CD4-positive, alpha-beta T cell treated with Interleukin-17A for 1 hour (primary cell): ENCODE measurements around the gene RET.

Experiments
- DNase-seq: peaks from one replicate; pipeline ENCODE4 v3.0.0-alpha.2; 2020

The RET gene

GRCh38 chr10:43111101-43111500 lies 34.2 kb downstream of the RET start:
- no peak for DNase-seq

- DNase-seq, result no peak
These were observed 35.2 kb downstream of the RET start for GRCh38 chr10:43111921-43112607.

GRCh38 chr10:43112608-43112961 lies 35.7 kb downstream of the RET start:
- DNase-seq, result no peak

- no peak for DNase-seq
These were observed 36.6 kb downstream of the RET start for GRCh38 chr10:43113201-43114087.

GRCh38 chr10:43114088-43114742 lies 37.3 kb downstream of the RET start:
- no peak for DNase-seq

GRCh38 chr10:43114743-43115611 lies 38.1 kb downstream of the RET start:
- no peak for DNase-seq

DNA sequence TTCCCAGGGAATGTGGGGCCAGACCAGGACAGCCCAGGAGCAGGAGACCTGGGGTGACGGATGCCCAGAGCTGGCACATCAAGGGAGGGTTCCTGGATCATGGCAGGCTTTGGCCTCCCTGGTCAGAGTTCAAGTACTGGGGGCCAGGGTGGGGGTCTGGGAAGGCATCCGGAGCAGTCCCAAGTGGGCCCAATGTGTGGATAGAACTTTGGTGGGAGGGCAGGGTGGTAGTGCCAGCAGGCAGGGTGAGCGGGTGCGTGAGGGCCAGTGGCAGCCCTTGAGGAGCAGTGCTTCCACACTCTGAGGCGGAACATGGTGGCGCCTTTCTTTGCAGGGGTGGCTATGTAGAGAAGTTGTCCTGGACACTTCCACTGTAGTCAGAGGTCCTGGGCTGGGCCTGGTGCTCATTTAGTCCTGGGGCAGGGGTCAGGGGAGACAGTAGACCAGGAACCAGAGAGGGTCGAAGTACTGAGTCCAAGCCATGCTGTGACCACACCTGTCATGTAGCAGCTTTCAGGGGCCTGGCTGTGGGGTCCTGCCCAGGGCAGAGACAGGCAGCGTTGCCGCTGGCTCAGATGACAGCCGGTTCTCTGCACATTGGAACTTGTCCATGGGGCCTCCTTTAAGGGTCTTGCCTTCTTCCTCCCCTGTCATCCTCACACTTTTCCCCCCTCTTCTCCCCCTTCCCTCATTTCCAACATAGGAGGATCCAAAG lies 39.2 kb downstream of the RET start:
- DNase-seq, result no peak

DNA sequence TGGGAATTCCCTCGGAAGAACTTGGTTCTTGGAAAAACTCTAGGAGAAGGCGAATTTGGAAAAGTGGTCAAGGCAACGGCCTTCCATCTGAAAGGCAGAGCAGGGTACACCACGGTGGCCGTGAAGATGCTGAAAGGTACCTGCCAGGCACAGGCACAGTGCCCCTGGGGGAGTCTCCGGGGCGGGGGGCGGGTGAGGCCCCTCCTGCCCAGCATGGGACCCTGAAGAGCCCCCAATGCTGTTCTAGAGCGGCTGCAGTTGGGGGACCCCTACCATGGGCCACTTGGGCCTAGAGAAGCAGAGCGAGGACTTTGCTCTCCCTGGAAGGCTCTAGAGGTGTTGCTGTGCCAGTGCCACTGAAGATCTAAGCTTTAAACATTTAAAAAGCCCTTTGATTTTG lies 39.7 kb downstream of the RET start:
- DNase-seq, result no peak

DNA sequence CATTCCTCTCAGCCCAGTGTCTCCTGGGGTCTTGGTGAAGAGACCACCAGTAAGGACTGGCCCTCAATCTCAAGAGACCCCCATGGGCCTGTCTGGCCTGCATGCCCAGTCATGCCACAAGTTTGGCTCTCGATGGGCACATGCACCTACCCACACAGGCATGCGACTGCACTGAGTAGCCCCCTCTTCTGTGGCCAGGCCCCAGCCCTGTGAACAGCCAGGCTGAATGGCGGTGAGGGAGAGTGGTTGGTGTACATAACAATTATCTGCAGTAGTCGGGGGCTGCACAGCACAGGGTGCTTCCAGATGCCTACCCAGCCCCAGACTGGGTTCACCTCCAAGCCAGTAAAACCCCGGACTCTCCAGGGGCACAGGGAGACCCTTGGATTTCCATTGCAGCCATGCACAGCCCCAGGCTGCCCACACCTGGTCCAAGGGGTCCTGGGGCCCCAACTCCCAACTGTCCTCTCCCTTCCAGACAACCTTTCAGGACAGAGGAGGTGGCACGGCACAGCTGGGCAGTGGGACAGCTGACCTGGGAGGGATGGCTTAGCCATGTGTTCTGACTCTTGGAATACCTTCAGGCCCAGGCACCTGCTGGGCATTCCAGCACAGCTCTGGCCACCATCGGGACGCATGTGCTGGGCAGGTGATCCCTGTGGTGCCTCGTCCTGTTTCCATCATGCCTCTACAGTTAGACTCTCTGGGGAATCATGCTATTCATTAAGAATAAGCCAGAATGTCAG lies 40.3 kb downstream of the RET start:
- no peak for DNase-seq

- DNase-seq, result no peak
These were observed 41.1 kb downstream of the RET start for GRCh38 chr10:43117777-43118583.

- no peak for DNase-seq
These were observed 42.0 kb downstream of the RET start for GRCh38 chr10:43118631-43119415.

DNA sequence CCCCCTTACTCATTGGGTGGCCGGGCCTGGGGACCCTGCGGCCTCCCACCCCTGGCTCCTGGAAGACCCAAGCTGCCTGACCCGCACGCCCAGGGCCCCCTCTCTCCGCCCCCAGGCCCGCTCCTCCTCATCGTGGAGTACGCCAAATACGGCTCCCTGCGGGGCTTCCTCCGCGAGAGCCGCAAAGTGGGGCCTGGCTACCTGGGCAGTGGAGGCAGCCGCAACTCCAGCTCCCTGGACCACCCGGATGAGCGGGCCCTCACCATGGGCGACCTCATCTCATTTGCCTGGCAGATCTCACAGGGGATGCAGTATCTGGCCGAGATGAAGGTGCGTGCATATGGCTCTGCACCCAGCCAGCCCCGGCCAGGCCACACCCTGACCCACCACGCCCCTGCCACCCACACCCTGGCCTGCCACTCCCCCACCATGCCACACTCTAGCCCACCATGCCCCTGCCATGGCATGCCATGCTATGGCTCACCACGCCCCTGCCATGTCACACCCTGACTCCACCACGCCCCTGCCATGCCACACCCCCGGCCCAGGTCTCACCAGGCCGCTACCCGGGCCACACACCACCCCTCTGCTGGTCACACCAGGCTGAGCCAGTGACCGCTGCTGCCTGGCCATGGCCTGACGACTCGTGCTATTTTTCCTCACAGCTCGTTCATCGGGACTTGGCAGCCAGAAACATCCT lies 42.7 kb downstream of the RET start:
- no peak for DNase-seq

- no peak for DNase-seq
These were observed 43.5 kb downstream of the RET start for GRCh38 chr10:43120116-43120928.

DNA sequence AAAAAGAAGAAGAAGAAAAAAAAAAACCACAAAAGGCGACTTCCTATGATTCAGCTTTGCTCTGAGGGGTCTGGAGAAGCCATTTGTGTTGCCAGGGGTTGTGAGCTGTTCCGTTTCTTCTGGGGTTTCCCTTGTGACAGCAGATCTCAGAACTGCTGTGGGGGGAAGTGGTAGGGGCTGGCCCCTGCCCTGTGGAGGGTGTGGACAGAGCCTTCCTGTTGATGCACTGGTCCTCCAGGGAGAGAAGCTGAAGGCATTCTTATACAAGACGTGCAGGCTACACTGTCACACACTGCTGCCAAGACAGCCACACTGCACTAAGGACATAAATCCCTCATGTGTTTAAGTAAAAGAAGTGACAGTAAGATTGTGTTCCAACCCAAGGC lies 44.1 kb downstream of the RET start:
- DNase-seq, result peak; percentile 73

GRCh38 chr10:43121444-43121843 lies 44.6 kb downstream of the RET start:
- no peak for DNase-seq

DNA sequence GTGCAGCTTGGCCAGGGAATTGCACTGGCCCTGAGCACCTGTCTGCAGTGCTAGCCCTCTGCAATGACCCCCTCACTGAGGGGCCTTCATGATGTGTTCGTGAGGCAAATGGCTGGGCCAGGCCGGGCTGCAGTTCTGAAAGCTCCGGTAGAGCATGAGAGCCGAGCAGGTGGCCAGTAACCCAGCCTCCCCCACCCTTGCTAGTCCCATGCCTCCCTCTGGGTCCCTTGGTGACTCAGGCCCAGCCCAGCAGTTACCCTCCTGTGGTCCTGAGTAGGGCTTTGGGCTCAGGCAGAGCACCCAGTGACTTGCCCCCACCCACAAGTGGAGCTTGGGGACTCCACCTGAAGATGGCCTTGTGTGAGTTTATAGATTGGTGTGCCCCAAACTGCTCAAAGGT lies 45.2 kb downstream of the RET start:
- no peak for DNase-seq

- DNase-seq, result no peak
These were observed 46.0 kb downstream of the RET start for GRCh38 chr10:43122826-43123225.
